ENCODE results near the gene KCTD19. TPM values are rescaled to one million over a fixed set of nuclear protein-coding genes. Genes with fewer than 3 reads are reported as not detected.

KCTD19 gene
- total RNA-seq, 1 donor from 2014 or later: not detected

GRCh38 chr16:67240506-67240905 lies 86.0 kb downstream of the KCTD19 start:
- Histone ChIP-seq H3K4me3 (no peak overlapping the region), H3K27me3 (no peaks in the 10 kb centered on the region), H3K27ac (no peak overlapping the region), H3K9me3 (no peaks in the 10 kb centered on the region), H3K4me1 (peaks cover 21% of the 10 kb centered on the region), H3K36me3 (peaks cover 0 to 29% of the 10 kb centered on the region in 2 donors)
- intact Hi-C loops (cut with DNase I): no loop called here
- DNase-seq (ENCODE audit: extremely low spot score in 2 of 2): no peak
- TF ChIP-seq POLR2A (IDR thresholded peaks at IDR 0.05) (no peak), CTCF (IDR thresholded peaks at IDR 0.05) (no peak), POLR2AphosphoS5 (IDR thresholded peaks at IDR 0.05; ENCODE audit: insufficient read depth in 1 of 2, low read depth in 1 of 2) (no peak)

Other genes starting within 250 kb of the KCTD19 start
- gene PHAF1, start 216.8 kb downstream of the KCTD19 start, total RNA-seq: 23.3 TPM
- gene B3GNT9, start 175.7 kb downstream of the KCTD19 start, total RNA-seq: 12.8 TPM
- 22.3 TPM for gene TRADD, start 166.8 kb downstream of the KCTD19 start, total RNA-seq
- gene FBXL8, start 166.8 kb downstream of the KCTD19 start, total RNA-seq: 31.4 TPM
- 54.3 TPM for gene HSF4, start 162.0 kb downstream of the KCTD19 start, total RNA-seq
- gene NOL3, start 156.2 kb downstream of the KCTD19 start, total RNA-seq: 19.2 TPM
- 17.4 TPM for gene MATCAP1, start 142.8 kb downstream of the KCTD19 start, total RNA-seq
- 2.5 TPM for gene EXOC3L1, start 136.6 kb downstream of the KCTD19 start, total RNA-seq
- 78.1 TPM for gene E2F4, start 134.6 kb downstream of the KCTD19 start, total RNA-seq
- gene ELMO3, start 127.6 kb downstream of the KCTD19 start, total RNA-seq: 21.6 TPM
- gene TMEM208, start 99.6 kb downstream of the KCTD19 start, total RNA-seq: 48.9 TPM
- 17.2 TPM for gene FHOD1, start 79.3 kb downstream of the KCTD19 start, total RNA-seq
- 0.49 TPM for gene SLC9A5, start 77.8 kb downstream of the KCTD19 start, total RNA-seq
- gene PLEKHG4, start 47.2 kb downstream of the KCTD19 start, total RNA-seq: 9.8 TPM
- gene LRRC36, start 74 bp upstream of the KCTD19 start, total RNA-seq: not detected
- gene TPPP3, start 66.8 kb upstream of the KCTD19 start, total RNA-seq: 28.2 TPM
- gene ZDHHC1, start 89.7 kb upstream of the KCTD19 start, total RNA-seq: 22.3 TPM
- 30.2 TPM for gene HSD11B2, start 104.4 kb upstream of the KCTD19 start, total RNA-seq
- gene ATP6V0D1, start 154.4 kb upstream of the KCTD19 start, total RNA-seq: 110 TPM
- not detected for gene AGRP, start 156.8 kb upstream of the KCTD19 start, total RNA-seq
- 54.8 TPM for gene RIPOR1, start 202.1 kb upstream of the KCTD19 start, total RNA-seq
- gene CTCF, start 235.8 kb upstream of the KCTD19 start, total RNA-seq: 43.2 TPM

Data from vagina (tissue), 2 donors.